NCI-H2196 treated with DMSO at 0.1 percent for 48 hours (cell line): ENCODE results near the gene EPHB6.

ENCODE experiments used
- DNase-seq: peaks from one replicate; lab custom pipeline; 2025; ENCODE audit not compliant: unreplicated experiment; lab: John Stamatoyannopoulos, UW

Gene EPHB6

GRCh38 chr7:142864980-142865747 lies 10.3 kb downstream of the EPHB6 start:
- no peak for DNase-seq

- DNase-seq: no peak
These were observed 10.9 kb downstream of the EPHB6 start for GRCh38 chr7:142865766-142866165.

- no peak for DNase-seq
These were observed 11.7 kb downstream of the EPHB6 start for GRCh38 chr7:142866361-142867096.

- DNase-seq: no peak
These were observed 12.2 kb downstream of the EPHB6 start for GRCh38 chr7:142867097-142867378.

- DNase-seq: no peak
These were observed 12.7 kb downstream of the EPHB6 start for GRCh38 chr7:142867398-142868187.

GRCh38 chr7:142868188-142868985 lies 13.5 kb downstream of the EPHB6 start:
- DNase-seq: no peak

- no peak for DNase-seq
These were observed 14.1 kb downstream of the EPHB6 start for GRCh38 chr7:142868986-142869415.

GRCh38 chr7:142869434-142869833 lies 14.6 kb downstream of the EPHB6 start:
- no peak for DNase-seq

GRCh38 chr7:142870147-142870559 lies 15.3 kb downstream of the EPHB6 start:
- no peak for DNase-seq

- no peak for DNase-seq
These were observed 15.8 kb downstream of the EPHB6 start for GRCh38 chr7:142870566-142871259.

GRCh38 chr7:142871260-142872105 lies 16.6 kb downstream of the EPHB6 start:
- DNase-seq: no peak

- DNase-seq: no peak
These were observed 17.3 kb downstream of the EPHB6 start for GRCh38 chr7:142872106-142872675.

GRCh38 chr7:142873281-142873784 lies 18.5 kb downstream of the EPHB6 start:
- no peak for DNase-seq

- no peak for DNase-seq
These were observed 19.0 kb downstream of the EPHB6 start for GRCh38 chr7:142873871-142874270.

GRCh38 chr7:142874409-142874808 lies 19.5 kb downstream of the EPHB6 start:
- DNase-seq: no peak

- no peak for DNase-seq
These were observed 20.0 kb downstream of the EPHB6 start for GRCh38 chr7:142874837-142875236.

- no peak for DNase-seq
These were observed 20.6 kb downstream of the EPHB6 start for GRCh38 chr7:142875456-142875855.

GRCh38 chr7:142876236-142876960 lies 21.5 kb downstream of the EPHB6 start:
- no peak for DNase-seq
